ENCODE measurements around the gene CYTH4. TPM values are rescaled to one million over a fixed set of nuclear protein-coding genes. Genes with fewer than 3 reads are reported as not detected.

CYTH4 gene
- total RNA-seq, 1 experiment from 2014 or later: 3.8 TPM

DNA sequence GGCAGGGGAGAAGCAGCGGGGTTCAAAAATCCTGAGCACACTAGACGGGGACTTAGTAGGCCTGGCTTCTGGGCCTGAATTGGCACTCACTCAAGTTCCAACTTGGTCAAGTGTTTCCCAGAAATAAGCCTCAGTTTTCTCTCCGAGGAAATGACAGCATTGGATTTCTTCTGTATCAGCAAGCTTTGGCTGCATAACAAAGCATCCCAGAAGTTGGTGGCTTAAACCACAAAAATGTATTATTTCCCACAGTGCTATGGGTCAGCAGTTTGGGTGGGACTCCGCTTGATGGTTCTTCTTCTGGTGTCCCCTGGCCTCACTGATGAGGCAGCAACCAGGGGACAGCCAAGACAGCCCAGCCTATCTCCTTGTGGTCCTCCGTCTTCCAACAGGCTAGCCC, 1.6 kb upstream of the CYTH4 start (continued):
- TF ChIP-seq, protein P1, sequence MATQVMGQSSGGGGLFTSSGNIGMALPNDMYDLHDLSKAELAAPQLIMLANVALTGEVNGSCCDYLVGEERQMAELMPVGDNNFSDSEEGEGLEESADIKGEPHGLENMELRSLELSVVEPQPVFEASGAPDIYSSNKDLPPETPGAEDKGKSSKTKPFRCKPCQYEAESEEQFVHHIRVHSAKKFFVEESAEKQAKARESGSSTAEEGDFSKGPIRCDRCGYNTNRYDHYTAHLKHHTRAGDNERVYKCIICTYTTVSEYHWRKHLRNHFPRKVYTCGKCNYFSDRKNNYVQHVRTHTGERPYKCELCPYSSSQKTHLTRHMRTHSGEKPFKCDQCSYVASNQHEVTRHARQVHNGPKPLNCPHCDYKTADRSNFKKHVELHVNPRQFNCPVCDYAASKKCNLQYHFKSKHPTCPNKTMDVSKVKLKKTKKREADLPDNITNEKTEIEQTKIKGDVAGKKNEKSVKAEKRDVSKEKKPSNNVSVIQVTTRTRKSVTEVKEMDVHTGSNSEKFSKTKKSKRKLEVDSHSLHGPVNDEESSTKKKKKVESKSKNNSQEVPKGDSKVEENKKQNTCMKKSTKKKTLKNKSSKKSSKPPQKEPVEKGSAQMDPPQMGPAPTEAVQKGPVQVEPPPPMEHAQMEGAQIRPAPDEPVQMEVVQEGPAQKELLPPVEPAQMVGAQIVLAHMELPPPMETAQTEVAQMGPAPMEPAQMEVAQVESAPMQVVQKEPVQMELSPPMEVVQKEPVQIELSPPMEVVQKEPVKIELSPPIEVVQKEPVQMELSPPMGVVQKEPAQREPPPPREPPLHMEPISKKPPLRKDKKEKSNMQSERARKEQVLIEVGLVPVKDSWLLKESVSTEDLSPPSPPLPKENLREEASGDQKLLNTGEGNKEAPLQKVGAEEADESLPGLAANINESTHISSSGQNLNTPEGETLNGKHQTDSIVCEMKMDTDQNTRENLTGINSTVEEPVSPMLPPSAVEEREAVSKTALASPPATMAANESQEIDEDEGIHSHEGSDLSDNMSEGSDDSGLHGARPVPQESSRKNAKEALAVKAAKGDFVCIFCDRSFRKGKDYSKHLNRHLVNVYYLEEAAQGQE (IDR thresholded peaks at IDR 0.05; ENCODE audit: low read depth): no peak
- TF ChIP-seq, protein P2, sequence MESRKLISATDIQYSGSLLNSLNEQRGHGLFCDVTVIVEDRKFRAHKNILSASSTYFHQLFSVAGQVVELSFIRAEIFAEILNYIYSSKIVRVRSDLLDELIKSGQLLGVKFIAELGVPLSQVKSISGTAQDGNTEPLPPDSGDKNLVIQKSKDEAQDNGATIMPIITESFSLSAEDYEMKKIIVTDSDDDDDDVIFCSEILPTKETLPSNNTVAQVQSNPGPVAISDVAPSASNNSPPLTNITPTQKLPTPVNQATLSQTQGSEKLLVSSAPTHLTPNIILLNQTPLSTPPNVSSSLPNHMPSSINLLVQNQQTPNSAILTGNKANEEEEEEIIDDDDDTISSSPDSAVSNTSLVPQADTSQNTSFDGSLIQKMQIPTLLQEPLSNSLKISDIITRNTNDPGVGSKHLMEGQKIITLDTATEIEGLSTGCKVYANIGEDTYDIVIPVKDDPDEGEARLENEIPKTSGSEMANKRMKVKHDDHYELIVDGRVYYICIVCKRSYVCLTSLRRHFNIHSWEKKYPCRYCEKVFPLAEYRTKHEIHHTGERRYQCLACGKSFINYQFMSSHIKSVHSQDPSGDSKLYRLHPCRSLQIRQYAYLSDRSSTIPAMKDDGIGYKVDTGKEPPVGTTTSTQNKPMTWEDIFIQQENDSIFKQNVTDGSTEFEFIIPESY (IDR thresholded peaks at IDR 0.05; ENCODE audit: extremely low read depth, insufficient replicate concordance, low read length): no peak
- no peak for TF ChIP-seq ZNF274 (IDR thresholded peaks at IDR 0.05; ENCODE audit: low read depth, low read length)

GRCh38 chr22:37281195-37281594, 1.1 kb upstream of the CYTH4 start:
- H3K9me2 ChIP-seq (ENCODE audit: insufficient read depth): no peaks in the 10 kb centered on the region
- H3K79me2 ChIP-seq (ENCODE audit: insufficient read depth, low read length): no peaks in the 10 kb centered on the region
- H3K9ac ChIP-seq (ENCODE audit: low read length): no peak overlapping the region
- ATAC-seq (no peak), DNase-seq (ENCODE audit: low read depth, low spot score) (no peak)
- intact Hi-C loops (cut with micrococcal nuclease): no loop called here
- no peaks in the 10 kb centered on the region for H3K36me3 ChIP-seq (ENCODE audit: control insufficient read depth in 1 of 2, insufficient read depth in 2 of 2, low read length in 2 of 2)
- peaks cover 19 to 36% of the 10 kb centered on the region in 2 experiments for H3K4me1 ChIP-seq (ENCODE audit: control insufficient read depth in 1 of 2, insufficient read depth in 2 of 2, low read length in 2 of 2)
- H3K27ac ChIP-seq (ENCODE audit: low read depth, low read length): no peak overlapping the region
- H2AFZ ChIP-seq (ENCODE audit: low read depth, low read length, poor library complexity, severe bottlenecking): no peak overlapping the region
- ChIA-PET RAD21 (ENCODE audit: low non-redundant PET in 1 of 2, low total read pairs in 2 of 2, uncharacterized antibody in 2 of 2, unreplicated experiment in 2 of 2) (no interaction called here), CTCF (no interaction called here), POLR2A (no interaction called here)
- no peak overlapping the region for H3K4me2 ChIP-seq (ENCODE audit: low read length)
- H3K4me3 ChIP-seq (replicated peaks in 1 of 2; ENCODE audit: low read depth in 1 of 2, low read length in 2 of 2): no peak overlapping the region
- H3K9me3 ChIP-seq (ENCODE audit: control insufficient read depth in 1 of 2, insufficient read depth in 1 of 2, low read depth in 1 of 2, low read length in 2 of 2): peaks cover 0 to 5% of the 10 kb centered on the region in 2 experiments; a peak in 1 of 4 replicates
- TF ChIP-seq FOSL1 (IDR thresholded peaks at IDR 0.05; ENCODE audit: low read depth) (no peak), YY1 (IDR thresholded peaks at IDR 0.05; ENCODE audit: extremely low read depth, insufficient replicate concordance, low read depth, low read length) (no peak), CEBPB (IDR thresholded peaks at IDR 0.05; ENCODE audit: low read depth) (no peak), ATF3 (IDR thresholded peaks at IDR 0.05) (no peak), SP1 (IDR thresholded peaks at IDR 0.05; ENCODE audit: low read depth) (no peak)
- BruUV-seq (replicated peaks): no TSS peak
- H3K27me3 ChIP-seq (ENCODE audit: insufficient read depth, low read length): no peaks in the 10 kb centered on the region
- no peaks in the 10 kb centered on the region for H4K20me1 ChIP-seq (ENCODE audit: insufficient read depth)

Data from HCT116 (cell line).